Kidney (tissue), 14 donors: ENCODE data around the gene CGNL1. TPM values are rescaled to one million over a fixed set of nuclear protein-coding genes. Genes with fewer than 3 reads are reported as not detected.

Experiments
- DNase-seq, 5 donors: peaks; one replicate each; pipeline ENCODE4 v3.0.0-alpha.2; 2013 to 2020
- FAIRE-seq: peaks from 2 replicates; lab custom pipeline; 2012; peaks lifted over from hg19 to GRCh38; lab: Jason Lieb, UNC
- H3K27ac ChIP-seq, 2 donors: one replicate each; pipeline ENCODE4 v1.7.0; 2013; ENCODE audit warnings: low read depth in 2 of 2, low read length in 2 of 2, inconsistent platforms in 1 of 2
- H3K27me3 ChIP-seq: one replicate; pipeline ENCODE4 v1.7.1; 2013; ENCODE audit warnings: low read length, inconsistent platforms; ENCODE audit not compliant: control insufficient read depth, insufficient read depth
- H3K36me3 ChIP-seq, 3 donors: one replicate each; pipeline versions ENCODE4 v1.7.0 to v1.7.1; 2013; ENCODE audit warnings: low read length in 3 of 3, control low read depth in 1 of 3, inconsistent platforms in 1 of 3; ENCODE audit not compliant: insufficient read depth in 3 of 3, control insufficient read depth in 2 of 3
- H3K4me1 ChIP-seq, 3 donors: one replicate each; pipeline versions ENCODE4 v1.7.0 to v1.7.1; 2013; ENCODE audit warnings: low read length in 3 of 3, inconsistent platforms in 1 of 3, low read depth in 1 of 3; ENCODE audit not compliant: control insufficient read depth in 2 of 3, insufficient read depth in 2 of 3
- H3K4me3 ChIP-seq, 3 donors: one replicate each; pipeline versions ENCODE4 v1.7.0 to v1.8.1; 2013; ENCODE audit warnings: low read length in 3 of 3, control low read depth in 1 of 3, inconsistent platforms in 1 of 3
- H3K9ac ChIP-seq, 3 donors: one replicate each; pipeline versions ENCODE4 v1.7.0 to v1.7.1; 2013; ENCODE audit warnings: low read length in 3 of 3, control low read depth in 1 of 3, inconsistent platforms in 1 of 3
- H3K9me3 ChIP-seq, 3 donors: one replicate each; pipeline versions ENCODE4 v1.7.0 to v1.7.1; 2013; ENCODE audit warnings: low read length in 3 of 3, control low read depth in 1 of 3, inconsistent platforms in 1 of 3; ENCODE audit not compliant: control insufficient read depth in 2 of 3, insufficient read depth in 1 of 3
- intact Hi-C: fragments of 100-400 bp; cut with DNase I; formaldehyde crosslinking; loops from one replicate; pipeline ENCODE4 v1.11.1; 2022
- polyA plus RNA-seq: library from polyadenylated mRNA; stranded (reverse); fragments of 350-450 nt; fragmentation: Illumina TruSeq; extraction: RNeasy Lipid Tissue Mini Kit (QIAGEN cat#74804); gene quantifications from one replicate; pipeline ENCODE4 v1.2.3, GENCODE V29; 2014; ENCODE audit warnings: low read depth, low replicate concordance; ENCODE audit not compliant: insufficient read depth
- total RNA-seq: library from RNA; stranded (reverse); fragmentation: NEBNext Ultra II Directional; extraction: Animal tissue kit (Norgen Biotek cat#: 25700); gene quantifications from one replicate; pipeline ENCODE4 v1.2.1, GENCODE V29; 2021
- TF ChIP-seq, protein P1 (sequence below): IDR thresholded peaks from 3 replicates; pipeline ENCODE4 v1.5.1; 2012; ENCODE audit warnings: mild to moderate bottlenecking, moderate library complexity, borderline replicate concordance; ENCODE audit not compliant: insufficient read depth; ENCODE audit errors: extremely low read depth
- donor health status: control.
- donor health status: control.
- donor health status: control.
- donor health status: control.
- donor health status: control.
- donor health status: DM: yes; HTN: yes; CAD: no.
- donor health status: Normal renal cell carcinoma (clear cell type).

Gene CGNL1
- total and polyA plus RNA-seq, 2 donors from 2014 or later, result 62.0 to 81.5 TPM

- no peak for DNase-seq
- no peaks in the 10 kb centered on the region for H3K27me3 ChIP-seq
- TF ChIP-seq, protein P1, sequence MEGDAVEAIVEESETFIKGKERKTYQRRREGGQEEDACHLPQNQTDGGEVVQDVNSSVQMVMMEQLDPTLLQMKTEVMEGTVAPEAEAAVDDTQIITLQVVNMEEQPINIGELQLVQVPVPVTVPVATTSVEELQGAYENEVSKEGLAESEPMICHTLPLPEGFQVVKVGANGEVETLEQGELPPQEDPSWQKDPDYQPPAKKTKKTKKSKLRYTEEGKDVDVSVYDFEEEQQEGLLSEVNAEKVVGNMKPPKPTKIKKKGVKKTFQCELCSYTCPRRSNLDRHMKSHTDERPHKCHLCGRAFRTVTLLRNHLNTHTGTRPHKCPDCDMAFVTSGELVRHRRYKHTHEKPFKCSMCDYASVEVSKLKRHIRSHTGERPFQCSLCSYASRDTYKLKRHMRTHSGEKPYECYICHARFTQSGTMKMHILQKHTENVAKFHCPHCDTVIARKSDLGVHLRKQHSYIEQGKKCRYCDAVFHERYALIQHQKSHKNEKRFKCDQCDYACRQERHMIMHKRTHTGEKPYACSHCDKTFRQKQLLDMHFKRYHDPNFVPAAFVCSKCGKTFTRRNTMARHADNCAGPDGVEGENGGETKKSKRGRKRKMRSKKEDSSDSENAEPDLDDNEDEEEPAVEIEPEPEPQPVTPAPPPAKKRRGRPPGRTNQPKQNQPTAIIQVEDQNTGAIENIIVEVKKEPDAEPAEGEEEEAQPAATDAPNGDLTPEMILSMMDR, result no peak
- no peaks in the 10 kb centered on the region for H3K9me3 ChIP-seq
- FAIRE-seq, result no peak
- intact Hi-C loops, result no loop called here
- no peak overlapping the region for H3K4me3 ChIP-seq
- H3K4me1 ChIP-seq, result peaks cover 0 to 2% (median 0%) of the 10 kb centered on the region in 3 donors
- no peaks in the 10 kb centered on the region for H3K36me3 ChIP-seq
- H3K27ac ChIP-seq, result no peak overlapping the region
- no peak overlapping the region for H3K9ac ChIP-seq
Observed at GRCh38 chr15:57596301-57596855, 220.1 kb downstream of the CGNL1 start.

DNA sequence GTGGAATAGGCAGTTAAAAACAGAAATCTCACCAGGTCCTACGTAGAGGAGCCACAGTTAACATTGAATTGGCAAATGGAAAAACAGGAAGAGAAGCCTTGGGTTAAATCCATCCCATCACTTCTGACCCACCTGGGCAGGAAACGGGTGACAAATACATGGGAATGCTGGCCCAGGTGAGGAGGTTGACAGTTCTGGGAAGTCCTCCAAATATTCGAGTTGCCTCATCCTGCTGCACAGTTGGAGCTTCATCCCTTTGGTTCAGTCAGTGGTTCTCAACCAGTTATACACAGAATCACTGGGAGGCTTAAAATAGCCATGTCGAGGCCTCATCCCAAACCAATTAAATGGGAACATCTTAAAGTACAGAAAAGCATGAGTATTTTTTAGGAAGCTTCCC, 220.7 kb downstream of the CGNL1 start:
- Histone ChIP-seq H3K36me3 (no peaks in the 10 kb centered on the region), H3K9me3 (no peaks in the 10 kb centered on the region), H3K27me3 (no peaks in the 10 kb centered on the region), H3K27ac (no peak overlapping the region), H3K4me1 (no peaks in the 10 kb centered on the region), H3K4me3 (no peak overlapping the region), H3K9ac (no peak overlapping the region)
- intact Hi-C loops, result no loop called here
- FAIRE-seq, result no peak
- DNase-seq, result no peak
- TF ChIP-seq, protein P1, result no peak

DNA sequence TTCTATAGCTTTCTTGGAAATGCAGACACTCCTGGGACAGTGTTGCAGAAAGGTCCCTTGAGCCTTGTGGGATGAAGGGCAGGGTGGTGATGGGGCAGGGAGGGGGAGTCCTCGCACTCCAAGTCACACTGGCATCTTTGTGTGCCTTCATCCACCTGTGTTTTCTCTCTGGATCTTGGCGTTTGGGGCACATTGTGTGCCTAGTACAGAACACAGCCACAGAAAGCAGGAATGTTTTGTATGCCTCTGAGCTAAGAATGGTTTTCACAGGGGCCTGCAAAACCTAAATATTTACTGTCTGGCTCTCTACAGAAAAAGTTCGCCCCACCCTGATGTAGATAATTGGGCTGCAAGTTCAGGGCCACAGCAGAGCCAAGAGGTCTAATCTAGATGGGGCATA, 221.1 kb downstream of the CGNL1 start:
- FAIRE-seq (no peak), DNase-seq (no peak)
- Histone ChIP-seq H3K27me3 (no peaks in the 10 kb centered on the region), H3K9me3 (no peaks in the 10 kb centered on the region), H3K9ac (no peak overlapping the region), H3K27ac (no peak overlapping the region), H3K4me1 (no peaks in the 10 kb centered on the region), H3K36me3 (no peaks in the 10 kb centered on the region), H3K4me3 (no peak overlapping the region)
- intact Hi-C loops, result no loop called here
- TF ChIP-seq, protein P1, result no peak

DNA sequence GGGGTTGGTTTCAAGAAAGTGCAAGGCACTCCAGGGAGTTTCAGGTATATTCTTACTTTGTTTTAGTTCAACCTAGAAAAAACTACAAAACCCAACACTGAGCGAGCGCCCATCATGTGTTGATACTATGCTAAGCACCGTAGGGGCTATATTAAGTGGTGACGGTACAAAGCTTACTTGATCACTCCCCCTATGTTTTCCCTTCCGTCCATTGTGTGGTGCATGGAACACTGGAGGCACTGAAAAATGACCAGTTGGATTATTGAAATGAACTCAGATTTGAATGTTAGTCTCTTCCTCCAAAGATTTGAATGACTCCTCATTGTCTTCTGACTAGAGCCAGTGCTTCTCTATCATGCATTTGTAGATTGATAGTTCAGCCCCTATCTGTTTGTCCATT, 222.0 kb downstream of the CGNL1 start:
- TF ChIP-seq, protein P1, result no peak
- Histone ChIP-seq H3K9ac (no peak overlapping the region), H3K27ac (no peak overlapping the region), H3K9me3 (no peaks in the 10 kb centered on the region), H3K27me3 (no peaks in the 10 kb centered on the region), H3K4me1 (no peaks in the 10 kb centered on the region), H3K36me3 (no peaks in the 10 kb centered on the region), H3K4me3 (no peak overlapping the region)
- intact Hi-C loops, result no loop called here
- DNase-seq (no peak), FAIRE-seq (no peak)
